ENCODE data around the gene FAM170B. TPM values are rescaled to one million over a fixed set of nuclear protein-coding genes. Genes with fewer than 3 reads are reported as not detected.
A peak's percentile ranks its signal among the peaks of the same experiment; 100 is the strongest.

Gene FAM170B
- total RNA-seq, 1 experiment from 2014 or later = not detected

GRCh38 chr10:49175587-49176309 is 41.9 kb upstream of the FAM170B start:
- Mint-ChIP-seq H3K4me1 (ENCODE audit: low read depth, unreplicated experiment) (peaks cover 10% of the 10 kb centered on the region), H3K4me3 (ENCODE audit: low read depth, unreplicated experiment) (no peak overlapping the region), H3K27me3 (ENCODE audit: unreplicated experiment) (peaks cover 8% of the 10 kb centered on the region), H3K27ac (ENCODE audit: unreplicated experiment) (no peak overlapping the region), H3K9me3 (ENCODE audit: low read depth, unreplicated experiment) (no peaks in the 10 kb centered on the region), H3K36me3 (ENCODE audit: insufficient read depth, unreplicated experiment) (peaks cover 4% of the 10 kb centered on the region)
- CTCF ChIA-PET = no interaction called here
- no peak for DNase-seq
- BruUV-seq (replicated peaks) = no TSS peak
- no peak for TF ChIP-seq CTCF (IDR thresholded peaks at IDR 0.05; ENCODE audit: unreplicated experiment)
- intact Hi-C loops (cut with micrococcal nuclease; ENCODE audit: unreplicated experiment) = no loop called here

GRCh38 chr10:49174926-49175500 is 41.2 kb upstream of the FAM170B start:
- intact Hi-C loops (cut with micrococcal nuclease; ENCODE audit: unreplicated experiment) = no loop called here
- Mint-ChIP-seq H3K27ac (ENCODE audit: unreplicated experiment) (peak overlapping the region; percentile 3), H3K9me3 (ENCODE audit: low read depth, unreplicated experiment) (no peaks in the 10 kb centered on the region), H3K4me1 (ENCODE audit: low read depth, unreplicated experiment) (peaks cover 10% of the 10 kb centered on the region), H3K4me3 (ENCODE audit: low read depth, unreplicated experiment) (no peak overlapping the region), H3K36me3 (ENCODE audit: insufficient read depth, unreplicated experiment) (peaks cover 4% of the 10 kb centered on the region), H3K27me3 (ENCODE audit: unreplicated experiment) (peaks cover 6% of the 10 kb centered on the region)
- BruUV-seq (replicated peaks) = no TSS peak
- DNase-seq = no peak
- TF ChIP-seq CTCF (IDR thresholded peaks at IDR 0.05; ENCODE audit: unreplicated experiment) = no peak
- CTCF ChIA-PET = interaction anchor here (0.6 kb wide), 1 partner anchor 28 kb away, joined by 4 read pairs; no protein-coding TSS in a partner anchor

- no peak for DNase-seq
- BruUV-seq (replicated peaks) = no TSS peak
- intact Hi-C loops (cut with micrococcal nuclease; ENCODE audit: unreplicated experiment) = no loop called here
- no peak for TF ChIP-seq CTCF (IDR thresholded peaks at IDR 0.05; ENCODE audit: unreplicated experiment)
- H3K36me3 Mint-ChIP-seq (ENCODE audit: insufficient read depth, unreplicated experiment) = peaks cover 4% of the 10 kb centered on the region
- CTCF ChIA-PET = interaction anchor here (0.6 kb wide), 1 partner anchor 28 kb away, joined by 4 read pairs; no protein-coding TSS in a partner anchor
- H3K27ac Mint-ChIP-seq (ENCODE audit: unreplicated experiment) = peak overlapping the region; percentile 3
- H3K4me3 Mint-ChIP-seq (ENCODE audit: low read depth, unreplicated experiment) = no peak overlapping the region
- H3K9me3 Mint-ChIP-seq (ENCODE audit: low read depth, unreplicated experiment) = no peaks in the 10 kb centered on the region
- H3K27me3 Mint-ChIP-seq (ENCODE audit: unreplicated experiment) = peaks cover 12% of the 10 kb centered on the region
- peaks cover 10% of the 10 kb centered on the region for H3K4me1 Mint-ChIP-seq (ENCODE audit: low read depth, unreplicated experiment)
Observed at GRCh38 chr10:49174261-49174925, 40.6 kb upstream of the FAM170B start.

GRCh38 chr10:49173853-49174252 is 40.0 kb upstream of the FAM170B start:
- CTCF ChIA-PET = interaction anchor here (1.3 kb wide), 1 partner anchor 10 kb away, joined by 5 read pairs; no protein-coding TSS in a partner anchor
- H3K4me3 Mint-ChIP-seq (ENCODE audit: low read depth, unreplicated experiment) = no peak overlapping the region

More at GRCh38 chr10:49173853-49174252, 40.0 kb upstream of the FAM170B start:
- Mint-ChIP-seq H3K4me1 (ENCODE audit: low read depth, unreplicated experiment) (peaks cover 10% of the 10 kb centered on the region), H3K36me3 (ENCODE audit: insufficient read depth, unreplicated experiment) (peaks cover 4% of the 10 kb centered on the region), H3K27me3 (ENCODE audit: unreplicated experiment) (peaks cover 17% of the 10 kb centered on the region), H3K9me3 (ENCODE audit: low read depth, unreplicated experiment) (no peaks in the 10 kb centered on the region), H3K27ac (ENCODE audit: unreplicated experiment) (no peak overlapping the region)
- intact Hi-C loops (cut with micrococcal nuclease; ENCODE audit: unreplicated experiment) = no loop called here
- DNase-seq = no peak
- no peak for TF ChIP-seq CTCF (IDR thresholded peaks at IDR 0.05; ENCODE audit: unreplicated experiment)
- no TSS peak for BruUV-seq (replicated peaks)

Measured in Calu3 (cell line).